Progenitor cell of endocrine pancreas (in vitro differentiated cells): ENCODE measurements around the gene MED25. TPM values are rescaled to one million over a fixed set of nuclear protein-coding genes. Genes with fewer than 3 reads are reported as not detected.

Experiments
- DNase-seq: peaks from one replicate; pipeline ENCODE4 v3.0.0; 2021; ENCODE audit warnings: low spot score; ENCODE audit not compliant: unreplicated experiment
- H3K27ac Mint-ChIP-seq: 2 replicates; pipeline ENCODE4 v1.8.0; 2021; ENCODE audit warnings: mild to moderate bottlenecking, moderate library complexity, mixed read lengths
- H3K27me3 Mint-ChIP-seq: 2 replicates; pipeline ENCODE4 v1.8.0; 2021; ENCODE audit warnings: mixed read lengths
- H3K36me3 Mint-ChIP-seq: 2 replicates; pipeline ENCODE4 v1.8.0; 2022; ENCODE audit warnings: mixed read lengths; ENCODE audit not compliant: insufficient read depth
- H3K4me1 Mint-ChIP-seq: 2 replicates; pipeline ENCODE4 v1.8.0; 2021; ENCODE audit warnings: low read depth, mixed read lengths
- H3K4me3 Mint-ChIP-seq: 2 replicates; pipeline ENCODE4 v1.8.0; 2021; ENCODE audit warnings: low read depth, mild to moderate bottlenecking, moderate library complexity, mixed read lengths
- H3K9me3 Mint-ChIP-seq: 2 replicates; pipeline ENCODE4 v1.8.0; 2021; ENCODE audit warnings: low read depth, mixed read lengths
- total RNA-seq: library from RNA; stranded (reverse); gene quantifications from 2 replicates; pipeline ENCODE4 v1.2.1, GENCODE V29; 2021
- TF ChIP-seq, protein P1 (sequence below): fragments of 200-600 bp; sonication (generic); IDR thresholded peaks from one replicate; pipeline ENCODE4 v1.5.0; 2021; ENCODE audit warnings: antibody characterized with exemption, mild to moderate bottlenecking; ENCODE audit not compliant: unreplicated experiment

MED25 gene
- total RNA-seq, 1 donor from 2014 or later: 136 TPM

DNA sequence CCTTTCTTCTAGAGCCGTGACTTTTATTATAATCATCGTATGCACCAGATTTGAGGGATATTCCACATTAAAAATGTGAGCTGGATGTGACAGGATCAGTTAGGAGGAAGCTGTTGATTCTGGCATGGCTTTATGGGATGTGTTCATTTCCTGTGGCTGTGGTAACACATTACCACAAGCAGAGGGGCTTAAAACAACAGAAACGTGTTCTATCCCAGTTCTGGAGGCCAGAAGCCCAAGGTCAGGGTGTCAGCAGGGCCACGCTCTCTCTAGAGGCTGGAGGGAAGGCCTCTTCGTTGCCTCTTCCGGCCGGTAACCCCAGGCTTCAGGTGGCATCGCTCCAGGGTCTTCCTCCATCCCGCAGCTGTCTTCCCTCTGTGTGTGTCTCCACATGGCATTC, 14.5 kb downstream of the MED25 start:
- H3K4me3 Mint-ChIP-seq: no peak overlapping the region
- no peaks in the 10 kb centered on the region for H3K9me3 Mint-ChIP-seq
- H3K36me3 Mint-ChIP-seq: peaks cover 17% of the 10 kb centered on the region
- TF ChIP-seq, protein P1, sequence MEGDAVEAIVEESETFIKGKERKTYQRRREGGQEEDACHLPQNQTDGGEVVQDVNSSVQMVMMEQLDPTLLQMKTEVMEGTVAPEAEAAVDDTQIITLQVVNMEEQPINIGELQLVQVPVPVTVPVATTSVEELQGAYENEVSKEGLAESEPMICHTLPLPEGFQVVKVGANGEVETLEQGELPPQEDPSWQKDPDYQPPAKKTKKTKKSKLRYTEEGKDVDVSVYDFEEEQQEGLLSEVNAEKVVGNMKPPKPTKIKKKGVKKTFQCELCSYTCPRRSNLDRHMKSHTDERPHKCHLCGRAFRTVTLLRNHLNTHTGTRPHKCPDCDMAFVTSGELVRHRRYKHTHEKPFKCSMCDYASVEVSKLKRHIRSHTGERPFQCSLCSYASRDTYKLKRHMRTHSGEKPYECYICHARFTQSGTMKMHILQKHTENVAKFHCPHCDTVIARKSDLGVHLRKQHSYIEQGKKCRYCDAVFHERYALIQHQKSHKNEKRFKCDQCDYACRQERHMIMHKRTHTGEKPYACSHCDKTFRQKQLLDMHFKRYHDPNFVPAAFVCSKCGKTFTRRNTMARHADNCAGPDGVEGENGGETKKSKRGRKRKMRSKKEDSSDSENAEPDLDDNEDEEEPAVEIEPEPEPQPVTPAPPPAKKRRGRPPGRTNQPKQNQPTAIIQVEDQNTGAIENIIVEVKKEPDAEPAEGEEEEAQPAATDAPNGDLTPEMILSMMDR: no peak
- H3K27ac Mint-ChIP-seq: no peak overlapping the region
- no peak for DNase-seq
- H3K4me1 Mint-ChIP-seq: no peaks in the 10 kb centered on the region
- no peaks in the 10 kb centered on the region for H3K27me3 Mint-ChIP-seq

DNA sequence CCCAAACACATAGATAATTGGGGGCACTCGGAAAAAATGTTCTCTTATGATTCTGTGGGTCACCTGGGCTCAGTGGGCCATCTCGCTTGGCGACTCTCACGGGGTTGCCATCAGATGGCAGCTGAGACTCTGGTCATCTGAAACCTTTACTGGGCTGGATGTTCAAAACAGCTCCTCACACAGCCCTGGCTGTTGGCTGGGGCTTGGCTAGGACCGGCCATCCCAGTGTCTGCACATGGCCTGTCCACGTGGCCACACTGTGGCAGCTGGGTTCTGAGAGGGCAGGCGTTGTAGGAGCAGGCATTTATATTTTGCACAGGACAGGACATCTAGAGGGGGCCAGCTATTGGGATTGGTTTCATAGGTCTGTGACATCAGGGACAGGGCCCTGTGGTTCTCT, 15.5 kb downstream of the MED25 start:
- Mint-ChIP-seq H3K27ac (no peak overlapping the region), H3K9me3 (no peaks in the 10 kb centered on the region), H3K27me3 (no peaks in the 10 kb centered on the region), H3K4me1 (no peaks in the 10 kb centered on the region), H3K4me3 (no peak overlapping the region), H3K36me3 (peaks cover 23% of the 10 kb centered on the region)
- no peak for DNase-seq
- TF ChIP-seq, protein P1: no peak

DNA sequence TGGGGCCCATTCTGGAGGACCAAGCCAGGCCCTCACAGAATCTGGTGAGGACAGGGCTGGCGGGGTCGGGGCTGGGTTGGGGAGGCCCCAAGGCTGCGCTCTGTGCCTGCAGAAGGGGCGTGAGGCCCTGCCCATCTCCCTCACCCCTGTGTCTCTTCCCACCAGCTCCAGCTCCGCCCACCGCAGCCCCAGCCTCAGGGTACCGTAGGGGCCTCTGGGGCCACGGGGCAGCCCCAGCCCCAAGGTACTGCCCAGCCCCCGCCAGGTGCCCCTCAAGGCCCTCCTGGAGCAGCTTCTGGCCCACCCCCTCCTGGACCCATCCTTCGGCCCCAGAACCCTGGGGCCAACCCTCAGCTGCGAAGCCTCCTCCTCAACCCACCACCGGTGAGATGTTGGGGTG, 17.5 kb downstream of the MED25 start:
- no peaks in the 10 kb centered on the region for H3K4me1 Mint-ChIP-seq
- H3K27ac Mint-ChIP-seq: no peak overlapping the region
- no peak for DNase-seq
- H3K27me3 Mint-ChIP-seq: no peaks in the 10 kb centered on the region
- TF ChIP-seq, protein P1: no peak
- no peaks in the 10 kb centered on the region for H3K9me3 Mint-ChIP-seq
- H3K36me3 Mint-ChIP-seq: peaks cover 42% of the 10 kb centered on the region
- H3K4me3 Mint-ChIP-seq: no peak overlapping the region

DNA sequence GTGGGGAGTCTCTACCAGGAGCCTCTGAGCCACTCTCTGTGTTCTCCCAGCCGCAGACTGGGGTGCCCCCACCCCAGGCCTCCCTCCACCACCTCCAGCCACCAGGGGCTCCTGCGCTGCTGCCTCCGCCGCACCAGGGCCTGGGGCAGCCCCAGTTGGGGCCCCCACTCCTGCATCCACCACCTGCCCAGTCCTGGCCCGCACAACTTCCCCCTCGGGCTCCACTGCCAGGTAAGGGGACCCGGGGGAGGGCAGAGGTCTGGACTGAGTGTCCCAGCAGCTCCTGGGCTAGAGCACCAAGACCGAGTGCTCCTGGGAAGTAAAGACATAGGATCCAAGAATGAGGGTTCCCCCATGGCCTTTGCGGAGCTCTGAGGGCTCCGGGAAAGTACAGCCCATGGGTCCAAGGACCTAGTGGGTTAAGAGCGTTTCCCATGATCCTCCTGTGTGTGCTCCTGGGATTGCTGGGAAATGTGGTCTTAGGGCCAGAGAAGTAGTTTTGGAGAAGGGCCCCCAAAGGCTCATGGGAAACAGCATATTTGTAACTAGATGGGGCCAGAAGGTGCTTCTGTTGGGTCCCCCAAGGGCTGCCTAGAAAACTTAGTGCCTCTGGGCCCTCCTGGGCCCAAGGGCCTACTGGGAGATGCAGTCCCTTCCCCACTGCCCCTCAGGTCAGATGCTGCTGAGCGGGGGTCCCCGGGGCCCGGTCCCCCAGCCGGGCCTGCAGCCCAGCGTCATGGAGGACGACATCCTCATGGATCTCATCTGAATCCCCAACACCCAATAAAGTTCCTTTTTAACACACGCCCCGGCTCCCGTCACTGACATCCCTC, 18.3 kb downstream of the MED25 start:
- Mint-ChIP-seq H3K27ac (no peak overlapping the region), H3K4me1 (no peaks in the 10 kb centered on the region), H3K4me3 (no peak overlapping the region), H3K27me3 (no peaks in the 10 kb centered on the region), H3K9me3 (no peaks in the 10 kb centered on the region), H3K36me3 (peaks cover 44% of the 10 kb centered on the region)
- TF ChIP-seq, protein P1: no peak
- no peak for DNase-seq

DNA sequence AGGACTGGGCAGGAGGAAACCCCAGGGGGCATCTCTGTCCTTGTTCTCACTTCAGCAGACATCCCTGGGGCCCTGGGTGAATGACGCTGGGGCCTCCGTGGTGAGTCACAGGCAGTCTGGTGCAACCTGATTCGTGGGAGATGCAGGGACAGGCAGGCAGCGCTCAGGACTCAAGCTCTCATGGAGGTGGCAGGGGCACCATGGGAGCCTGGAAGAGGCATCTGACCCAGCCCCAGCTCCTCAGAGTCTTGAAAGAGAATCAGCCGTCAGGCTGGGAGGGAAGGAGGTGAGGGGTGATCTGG, 18.9 kb downstream of the MED25 start:
- no peak overlapping the region for H3K4me3 Mint-ChIP-seq
- no peak for DNase-seq
- peaks cover 44% of the 10 kb centered on the region for H3K36me3 Mint-ChIP-seq
- no peaks in the 10 kb centered on the region for H3K27me3 Mint-ChIP-seq
- H3K27ac Mint-ChIP-seq: no peak overlapping the region
- H3K9me3 Mint-ChIP-seq: no peaks in the 10 kb centered on the region
- TF ChIP-seq, protein P1: no peak
- no peaks in the 10 kb centered on the region for H3K4me1 Mint-ChIP-seq
